Nephron (organoid): ENCODE results near the gene COPG2.
A peak's percentile ranks its signal among the peaks of the same experiment; 100 is the strongest.

Experiments
- H3K27ac Mint-ChIP-seq, 3 experiments: 2 replicates each; pipeline ENCODE4 v1.8.0; 2020; ENCODE audit warnings: mixed read lengths in 3 of 3, mild to moderate bottlenecking in 2 of 3, moderate library complexity in 1 of 3
- H3K27me3 Mint-ChIP-seq: 2 replicates; pipeline ENCODE4 v1.8.0; 2021; ENCODE audit warnings: low read depth, mild to moderate bottlenecking, moderate library complexity, mixed read lengths
- H3K36me3 Mint-ChIP-seq: 2 replicates; pipeline ENCODE4 v1.8.0; 2020; ENCODE audit warnings: low read depth, mixed read lengths
- H3K4me1 Mint-ChIP-seq: 2 replicates; pipeline ENCODE4 v1.8.0; 2020; ENCODE audit warnings: mixed read lengths
- H3K4me3 Mint-ChIP-seq, 3 experiments: 2 replicates each; pipeline ENCODE4 v1.8.0; 2020; ENCODE audit warnings: mild to moderate bottlenecking in 3 of 3, mixed read lengths in 3 of 3, moderate library complexity in 2 of 3
- H3K9me3 Mint-ChIP-seq: 2 replicates; pipeline ENCODE4 v1.8.0; 2020; ENCODE audit warnings: mixed read lengths
- TF ChIP-seq, protein P1 (sequence below), 3 experiments: fragments of 200-600 bp; sonication (generic); IDR thresholded peaks; one replicate each; pipeline ENCODE4 v1.5.0; 2021; ENCODE audit warnings: antibody characterized with exemption in 3 of 3; ENCODE audit not compliant: unreplicated experiment in 3 of 3

Gene COPG2

GRCh38 chr7:130486954-130487436, 181.6 kb downstream of the COPG2 start:
- no peaks in the 10 kb centered on the region for H3K9me3 Mint-ChIP-seq
- peaks cover 79% of the 10 kb centered on the region for H3K4me1 Mint-ChIP-seq

GRCh38 chr7:130486114-130486953, 182.2 kb downstream of the COPG2 start:
- TF ChIP-seq, protein P1, sequence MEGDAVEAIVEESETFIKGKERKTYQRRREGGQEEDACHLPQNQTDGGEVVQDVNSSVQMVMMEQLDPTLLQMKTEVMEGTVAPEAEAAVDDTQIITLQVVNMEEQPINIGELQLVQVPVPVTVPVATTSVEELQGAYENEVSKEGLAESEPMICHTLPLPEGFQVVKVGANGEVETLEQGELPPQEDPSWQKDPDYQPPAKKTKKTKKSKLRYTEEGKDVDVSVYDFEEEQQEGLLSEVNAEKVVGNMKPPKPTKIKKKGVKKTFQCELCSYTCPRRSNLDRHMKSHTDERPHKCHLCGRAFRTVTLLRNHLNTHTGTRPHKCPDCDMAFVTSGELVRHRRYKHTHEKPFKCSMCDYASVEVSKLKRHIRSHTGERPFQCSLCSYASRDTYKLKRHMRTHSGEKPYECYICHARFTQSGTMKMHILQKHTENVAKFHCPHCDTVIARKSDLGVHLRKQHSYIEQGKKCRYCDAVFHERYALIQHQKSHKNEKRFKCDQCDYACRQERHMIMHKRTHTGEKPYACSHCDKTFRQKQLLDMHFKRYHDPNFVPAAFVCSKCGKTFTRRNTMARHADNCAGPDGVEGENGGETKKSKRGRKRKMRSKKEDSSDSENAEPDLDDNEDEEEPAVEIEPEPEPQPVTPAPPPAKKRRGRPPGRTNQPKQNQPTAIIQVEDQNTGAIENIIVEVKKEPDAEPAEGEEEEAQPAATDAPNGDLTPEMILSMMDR (IDR thresholded peaks at IDR 0.05; ENCODE audit: unreplicated experiment in 3 of 3): peak; percentile 52 to 73 (median 61)
- Mint-ChIP-seq H3K4me3 (peak overlapping the region; percentile 71 to 80 (median 79)), H3K4me1 (peaks cover 85% of the 10 kb centered on the region), H3K27ac (peak overlapping the region; percentile 98 to 100 (median 99)), H3K9me3 (no peaks in the 10 kb centered on the region), H3K27me3 (no peaks in the 10 kb centered on the region), H3K36me3 (no peaks in the 10 kb centered on the region)

More at GRCh38 chr7:130486954-130487436, 181.6 kb downstream of the COPG2 start:
- no peaks in the 10 kb centered on the region for H3K36me3 Mint-ChIP-seq
- TF ChIP-seq, protein P1 (IDR thresholded peaks at IDR 0.05; ENCODE audit: unreplicated experiment in 3 of 3): no peak
- peak overlapping the region; percentile 98 to 100 (median 99) for H3K27ac Mint-ChIP-seq
- no peaks in the 10 kb centered on the region for H3K27me3 Mint-ChIP-seq
- H3K4me3 Mint-ChIP-seq: peak overlapping the region; percentile 63 to 80 (median 79)

DNA sequence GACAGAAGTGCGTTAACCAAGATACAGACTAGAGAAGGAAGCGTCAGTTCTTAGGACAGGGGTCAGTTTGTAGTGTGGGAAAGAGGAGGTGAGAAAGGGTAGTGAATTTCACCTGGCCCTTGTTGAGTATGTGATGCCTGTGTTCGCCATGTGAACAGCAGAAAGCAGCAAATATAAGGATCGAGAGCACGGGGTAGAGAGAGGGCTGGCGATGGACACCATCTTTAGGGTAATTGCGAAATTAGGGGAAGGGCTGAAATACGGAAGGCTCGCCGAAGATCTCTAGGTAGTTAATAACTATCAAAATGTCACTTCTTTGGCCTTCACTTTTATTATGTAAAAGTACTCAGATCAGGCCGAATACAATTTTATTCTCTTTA, 182.8 kb downstream of the COPG2 start:
- H3K4me1 Mint-ChIP-seq: peaks cover 81% of the 10 kb centered on the region
- H3K36me3 Mint-ChIP-seq: no peaks in the 10 kb centered on the region
- no peaks in the 10 kb centered on the region for H3K9me3 Mint-ChIP-seq
- TF ChIP-seq, protein P1 (IDR thresholded peaks at IDR 0.05; ENCODE audit: unreplicated experiment in 3 of 3): no peak
- H3K27ac Mint-ChIP-seq: peak overlapping the region; percentile 90 to 99 (median 98)
- H3K27me3 Mint-ChIP-seq: no peaks in the 10 kb centered on the region
- H3K4me3 Mint-ChIP-seq: peak overlapping the region; percentile 67 to 80 (median 79)

GRCh38 chr7:130483031-130483430, 185.5 kb downstream of the COPG2 start:
- no peak overlapping the region for H3K4me3 Mint-ChIP-seq
- H3K27ac Mint-ChIP-seq: peak overlapping the region; percentile 53 to 99 (median 96)
- no peaks in the 10 kb centered on the region for H3K27me3 Mint-ChIP-seq
- H3K36me3 Mint-ChIP-seq: peaks cover 3% of the 10 kb centered on the region
- TF ChIP-seq, protein P1 (IDR thresholded peaks at IDR 0.05; ENCODE audit: unreplicated experiment in 3 of 3): no peak
- peaks cover 55% of the 10 kb centered on the region for H3K4me1 Mint-ChIP-seq
- peaks cover 8% of the 10 kb centered on the region for H3K9me3 Mint-ChIP-seq

DNA sequence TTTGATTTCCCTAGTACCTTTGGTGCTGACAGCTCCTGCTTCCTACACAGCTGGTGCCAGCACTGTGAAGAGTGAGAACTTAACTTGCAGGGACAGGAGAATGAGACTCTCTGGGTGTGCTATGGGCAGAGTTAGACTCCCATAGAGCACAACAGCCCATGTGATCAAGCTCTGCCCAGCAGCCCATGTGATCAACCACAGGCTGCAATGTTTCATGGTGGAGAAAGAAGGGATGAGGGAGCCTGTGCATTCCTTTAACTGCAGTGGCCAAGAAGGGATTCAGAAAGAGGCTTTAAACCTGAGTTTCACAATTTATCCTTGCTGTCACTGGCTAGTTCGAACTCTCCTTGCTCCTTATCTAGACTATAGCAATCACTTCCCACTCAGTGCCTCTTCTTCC, 186.7 kb downstream of the COPG2 start:
- Mint-ChIP-seq H3K27me3 (no peaks in the 10 kb centered on the region), H3K9me3 (peaks cover 10% of the 10 kb centered on the region), H3K4me1 (peaks cover 48% of the 10 kb centered on the region), H3K4me3 (peak overlapping the region in 1 of 3 experiments; percentile 42), H3K36me3 (peaks cover 3% of the 10 kb centered on the region), H3K27ac (peak overlapping the region; percentile 53 to 99 (median 96))
- TF ChIP-seq, protein P1 (IDR thresholded peaks at IDR 0.05; ENCODE audit: unreplicated experiment in 3 of 3): no peak
